HCEC 1CT (cell line): ENCODE measurements around the gene MEGF11.
A peak's percentile ranks its signal among the peaks of the same experiment; 100 is the strongest.

Experiments used
- DNase-seq: peaks from one replicate; pipeline ENCODE4 v3.0.0-alpha.2; 2017

MEGF11 gene

DNA sequence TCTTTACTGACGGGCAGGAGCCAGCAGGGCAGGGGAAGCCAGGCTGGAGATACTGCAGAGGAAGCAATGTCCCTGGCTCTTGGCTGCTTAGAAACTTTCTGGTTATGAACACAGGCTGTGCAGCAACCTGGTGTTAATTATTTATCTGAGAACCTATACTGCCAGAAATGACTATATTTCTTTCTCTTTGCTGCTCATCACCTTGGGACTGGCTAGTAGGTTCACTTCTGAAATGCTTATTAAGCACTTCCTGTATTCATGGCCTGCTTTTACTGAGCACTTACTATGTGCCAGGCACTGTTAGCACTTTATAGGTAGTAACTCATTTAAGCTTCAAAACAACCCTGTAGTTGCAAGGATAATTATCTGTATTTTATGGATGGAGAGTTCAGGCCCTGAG, 326.7 kb downstream of the MEGF11 start:
- no peak for DNase-seq

- DNase-seq: no peak
Observed at GRCh38 chr15:65926459-65926858, 327.1 kb downstream of the MEGF11 start.

DNA sequence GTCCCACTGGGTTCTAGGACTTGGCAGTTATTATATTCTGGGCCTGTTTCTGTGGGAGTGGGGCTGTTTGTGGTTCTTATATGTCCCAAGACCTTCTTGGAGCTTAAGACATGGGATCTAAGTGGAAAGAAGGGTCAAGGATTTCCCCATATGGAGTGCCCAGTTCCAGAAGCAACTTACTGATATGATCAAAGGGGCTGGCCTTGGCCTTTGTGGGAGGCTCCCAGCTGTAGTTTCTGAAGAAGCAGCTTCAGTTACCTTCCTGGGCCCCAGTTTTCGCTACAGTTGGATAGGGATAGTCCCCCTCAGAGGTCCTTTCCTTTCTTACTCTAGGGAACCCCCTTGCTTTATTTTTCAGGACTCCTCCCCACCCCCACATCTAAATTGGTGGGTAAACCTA, 328.2 kb downstream of the MEGF11 start:
- DNase-seq: no peak

- no peak for DNase-seq
Observed at GRCh38 chr15:65924004-65924403, 329.5 kb downstream of the MEGF11 start.

DNA sequence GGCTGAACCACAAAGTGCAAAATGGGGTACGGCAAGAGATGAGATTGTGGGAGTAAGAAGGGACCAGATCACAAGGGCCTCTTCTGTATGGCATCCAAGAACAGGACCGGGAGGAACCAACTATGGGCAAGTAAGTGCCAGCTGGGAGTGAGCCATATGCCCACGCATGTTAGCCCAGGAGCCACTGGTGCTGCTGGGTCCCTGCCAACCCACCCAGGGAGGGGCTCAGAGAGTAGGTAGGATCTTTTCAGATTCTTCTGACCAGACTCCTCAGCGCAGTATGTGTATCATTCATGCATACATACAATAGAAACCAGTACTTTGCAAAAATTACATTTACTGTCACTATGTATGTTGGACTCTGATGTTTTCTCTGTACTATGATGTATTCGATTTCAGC, 330.3 kb downstream of the MEGF11 start:
- DNase-seq: no peak

DNA sequence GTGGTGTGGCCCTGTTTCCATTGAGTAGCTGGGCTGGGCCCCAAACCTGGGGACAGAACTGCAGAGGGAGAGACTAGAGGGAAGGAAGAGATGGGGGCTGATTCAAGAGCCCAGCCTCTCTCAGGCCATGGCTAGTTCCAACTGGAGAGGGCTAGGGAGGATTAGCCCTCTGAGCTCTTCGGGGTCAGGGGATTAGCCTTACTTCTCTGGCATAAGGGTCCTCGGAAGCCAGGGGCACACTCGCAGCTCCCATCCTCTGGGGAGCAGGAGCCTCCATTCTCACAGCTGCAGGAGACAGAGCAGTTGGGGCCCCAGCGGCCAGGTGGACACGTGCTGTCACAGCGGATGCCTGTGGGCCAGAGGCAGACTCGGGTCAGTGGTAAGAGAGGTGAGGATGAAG, 330.9 kb downstream of the MEGF11 start:
- DNase-seq: no peak

GRCh38 chr15:65921780-65922179, 331.8 kb downstream of the MEGF11 start:
- no peak for DNase-seq

GRCh38 chr15:65920825-65921309, 332.7 kb downstream of the MEGF11 start:
- DNase-seq: no peak

DNA sequence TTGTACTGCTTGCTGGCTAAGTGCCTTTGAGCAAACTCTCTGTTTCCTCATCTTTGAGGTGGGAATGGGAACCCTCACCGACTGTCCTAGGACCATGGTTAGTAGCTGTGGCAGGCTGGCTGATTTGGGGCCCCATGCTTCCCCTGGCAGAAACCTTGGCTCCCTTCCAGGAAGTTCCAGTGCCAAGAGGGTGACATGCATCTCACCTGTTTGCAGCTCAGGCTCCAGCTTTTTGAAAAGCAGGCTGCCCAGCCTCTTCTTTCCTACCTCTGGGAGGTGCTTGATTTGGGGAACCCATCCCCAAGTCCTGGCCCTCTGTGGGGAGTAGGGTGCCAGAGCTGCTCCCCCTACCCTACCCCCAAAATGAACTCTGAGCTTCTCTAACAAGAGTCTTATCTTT, 333.4 kb downstream of the MEGF11 start:
- no peak for DNase-seq

DNA sequence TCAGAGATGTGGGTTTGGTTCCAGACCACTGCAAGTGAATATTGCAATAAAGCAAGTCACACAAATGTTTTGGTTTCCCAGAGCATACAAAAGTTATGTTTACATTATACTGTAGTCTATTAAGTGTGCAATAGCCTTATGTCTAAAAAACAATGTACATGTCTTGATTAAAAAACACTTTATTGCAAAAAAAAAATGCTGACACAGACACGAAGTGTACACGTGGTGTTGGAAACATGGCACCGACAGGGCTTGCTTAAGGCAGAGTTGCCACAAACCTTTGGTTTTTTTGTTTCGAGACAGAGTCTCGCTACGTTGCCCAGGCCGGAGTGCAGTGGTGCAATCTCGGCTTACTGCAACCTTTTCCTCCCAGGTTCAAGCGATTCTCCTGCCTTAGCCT, 334.2 kb downstream of the MEGF11 start:
- DNase-seq: no peak

DNA sequence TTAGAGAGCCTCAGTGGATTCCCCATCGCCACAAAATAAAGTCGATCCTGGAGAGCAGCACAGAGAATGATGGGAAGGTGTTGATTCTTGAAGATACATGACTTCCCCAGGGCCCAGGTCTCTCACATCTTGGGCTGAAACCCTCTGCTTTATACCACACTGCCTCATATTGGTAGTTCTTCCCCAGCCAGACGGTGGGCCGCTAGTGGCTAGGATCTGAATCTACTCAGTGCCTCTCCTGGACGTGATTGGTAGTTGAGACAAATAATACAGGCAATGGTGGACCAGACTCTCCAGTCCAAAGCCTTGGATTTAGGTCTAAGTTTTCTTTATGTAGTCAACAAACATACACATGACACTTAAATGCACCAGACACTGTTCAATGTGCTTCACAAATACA, 334.6 kb downstream of the MEGF11 start:
- DNase-seq: no peak

DNA sequence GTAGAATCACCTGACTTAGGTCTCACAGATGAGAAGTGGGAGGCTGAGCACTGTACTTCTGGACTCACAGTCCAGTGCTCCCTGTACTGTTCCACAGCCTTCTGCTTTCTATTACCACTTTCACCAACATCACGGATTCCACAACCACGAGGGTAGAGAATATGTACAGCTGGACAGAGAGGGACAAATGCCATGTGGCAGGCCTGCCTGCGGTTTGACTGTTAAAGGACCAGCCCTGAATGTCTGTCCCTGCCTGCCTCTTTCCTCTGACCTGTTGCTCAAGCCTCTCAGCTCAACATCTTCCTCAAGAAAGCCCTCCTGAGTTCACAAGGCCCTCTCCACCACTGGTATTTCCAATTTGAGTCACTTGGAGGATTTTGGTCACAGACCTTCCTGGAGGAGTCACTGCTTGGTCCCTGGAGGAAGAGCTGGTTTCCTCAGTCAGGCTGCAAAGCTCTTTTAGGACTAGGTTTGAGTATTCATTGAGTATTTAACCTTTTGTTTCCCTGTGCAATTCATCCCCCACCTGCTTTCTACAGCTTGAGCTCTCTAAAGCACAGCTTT, 335.1 kb downstream of the MEGF11 start:
- no peak for DNase-seq

- DNase-seq: no peak
Observed at GRCh38 chr15:65917936-65918335, 335.6 kb downstream of the MEGF11 start.

GRCh38 chr15:65917407-65917756, 336.2 kb downstream of the MEGF11 start:
- DNase-seq: no peak

DNA sequence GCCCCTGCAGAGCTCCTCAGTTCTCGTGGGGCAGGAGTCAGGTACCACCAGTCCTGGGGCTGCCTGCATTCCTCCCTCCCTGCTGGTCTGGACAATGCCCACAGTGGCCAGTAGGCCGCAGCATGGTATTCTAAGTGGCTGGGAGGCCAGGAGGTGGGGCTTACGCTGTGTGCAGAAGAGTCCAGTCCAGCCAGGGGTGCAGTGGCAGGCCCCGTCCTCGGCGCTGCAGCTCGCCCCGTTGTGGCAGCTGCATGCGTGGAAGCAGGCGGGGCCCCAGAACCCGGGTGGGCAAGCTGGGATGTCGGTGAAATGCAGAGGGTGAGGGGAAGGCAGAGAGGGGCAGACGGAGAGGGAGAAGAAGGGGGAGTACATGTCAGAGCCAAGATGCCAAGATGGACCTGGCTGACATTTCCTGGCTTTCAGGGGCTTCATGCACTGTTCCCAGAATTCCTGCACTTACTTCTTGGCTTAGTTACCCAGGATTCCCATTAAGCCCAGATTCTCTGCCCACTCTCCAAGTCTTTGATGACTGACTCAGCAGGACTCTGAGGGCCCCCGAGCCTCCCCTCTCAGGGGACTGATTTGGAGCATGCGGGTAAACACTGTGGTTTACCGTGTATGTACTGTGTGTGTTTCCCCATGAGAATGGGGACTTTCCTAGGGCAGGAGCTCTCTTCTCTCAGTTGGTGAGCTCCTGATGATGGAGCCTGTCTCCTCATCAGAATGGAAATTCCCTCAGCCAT, 336.7 kb downstream of the MEGF11 start:
- peak; percentile 43 for DNase-seq

DNA sequence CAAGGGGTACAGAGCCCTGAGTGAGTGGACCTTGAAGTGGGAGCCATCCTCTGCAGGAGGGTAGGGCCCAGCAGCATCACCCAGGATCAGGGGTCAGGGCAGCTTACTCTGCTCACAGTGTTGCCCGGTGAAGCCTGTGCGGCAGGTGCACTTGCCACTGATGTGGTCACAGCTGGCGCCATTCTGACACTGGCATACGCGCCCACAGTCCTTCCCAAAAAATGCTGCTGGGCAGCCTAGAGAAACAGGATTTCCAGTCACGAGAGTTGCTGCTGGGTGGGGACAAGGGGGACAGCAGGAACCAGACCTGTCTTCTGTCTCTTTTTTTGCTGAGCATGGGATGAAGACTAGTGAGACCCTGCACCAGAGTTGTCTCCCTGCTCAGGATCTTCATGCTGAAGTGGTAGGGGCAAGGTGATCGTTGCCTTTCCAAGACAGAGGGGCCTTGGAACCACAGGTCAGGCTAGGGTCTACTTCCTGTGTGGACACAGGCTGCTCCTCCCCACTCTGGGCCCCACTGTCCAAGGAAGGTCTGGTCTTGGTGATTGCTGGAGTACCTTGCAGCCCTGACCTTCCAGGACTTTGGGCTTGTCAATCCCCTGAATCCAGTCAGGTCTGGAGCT, 337.4 kb downstream of the MEGF11 start:
- no peak for DNase-seq

DNA sequence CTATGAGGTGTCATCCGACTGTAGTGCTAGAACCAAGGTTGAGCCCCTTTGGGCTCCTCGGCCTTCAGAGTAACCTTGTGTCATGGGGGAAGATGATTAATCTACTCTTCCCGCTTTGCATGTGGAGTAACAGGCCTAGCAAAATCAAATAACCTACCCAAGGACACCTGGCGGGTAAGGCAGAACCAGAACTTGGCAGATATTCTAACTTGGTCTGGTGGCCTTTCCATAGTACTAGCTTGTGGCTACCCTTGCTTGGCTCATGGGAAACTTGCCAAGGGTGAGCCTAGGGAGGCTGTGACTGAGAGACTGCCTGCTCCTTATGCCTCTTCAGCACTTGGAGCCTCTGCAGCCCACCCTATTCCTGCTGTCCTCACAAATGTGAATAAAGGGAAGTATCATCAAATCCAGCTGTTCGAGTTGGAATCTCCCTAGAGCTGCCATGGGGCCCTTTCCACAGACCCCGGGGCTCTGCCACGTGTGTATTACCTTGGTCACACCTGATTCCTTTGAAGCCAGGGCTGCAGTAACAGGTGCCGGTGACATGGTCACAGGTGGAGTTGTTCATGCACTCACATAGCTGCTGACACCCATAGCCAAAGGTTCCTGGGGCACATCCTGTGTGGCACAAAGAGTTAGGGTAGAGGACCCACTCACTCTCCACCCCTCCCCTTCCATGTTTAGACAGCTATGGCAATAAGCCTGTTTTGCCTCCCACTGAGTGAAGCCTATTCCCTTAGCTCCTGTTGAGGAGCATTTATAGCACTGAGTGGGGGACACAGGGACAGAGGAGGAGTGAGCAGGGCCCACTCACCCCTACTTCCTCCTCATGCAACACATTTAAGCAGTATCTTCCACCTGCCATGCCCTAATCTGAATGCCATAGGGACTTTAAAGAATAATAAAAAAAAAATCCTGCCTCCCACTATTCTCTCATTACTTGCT, 338.3 kb downstream of the MEGF11 start:
- DNase-seq: no peak

GRCh38 chr15:65914386-65914785, 339.2 kb downstream of the MEGF11 start:
- DNase-seq: no peak

- no peak for DNase-seq
Observed at GRCh38 chr15:65913631-65914199, 339.8 kb downstream of the MEGF11 start.

DNA sequence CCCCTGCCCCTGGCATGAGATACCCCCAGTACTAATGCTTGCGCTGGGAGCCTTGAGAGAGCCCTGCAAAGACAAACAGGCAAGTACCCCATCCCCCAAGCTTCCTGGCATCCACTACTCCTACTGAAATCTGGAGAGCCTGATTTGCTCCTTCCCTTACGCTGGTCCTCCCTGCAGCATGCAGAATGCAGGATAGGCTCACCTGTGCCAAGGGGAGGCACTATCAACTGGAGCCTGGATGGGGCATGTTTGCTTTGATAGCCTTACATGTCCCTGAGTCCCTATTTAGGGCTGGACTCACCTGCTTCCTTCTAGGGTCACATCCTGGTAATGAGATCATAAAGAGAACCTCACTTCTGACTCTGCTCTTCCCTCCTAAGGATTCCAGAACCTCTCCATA, 341.3 kb downstream of the MEGF11 start:
- DNase-seq: no peak

- no peak for DNase-seq
Observed at GRCh38 chr15:65910341-65910740, 343.2 kb downstream of the MEGF11 start.

GRCh38 chr15:65909831-65910230, 343.7 kb downstream of the MEGF11 start:
- no peak for DNase-seq

- no peak for DNase-seq
Observed at GRCh38 chr15:65908876-65909275, 344.7 kb downstream of the MEGF11 start.
